ENCODE results near the gene ZNF189.

The ZNF189 gene

GRCh38 chr9:101365181-101365580 lies 33.5 kb upstream of the ZNF189 start:
- H3K4me1 ChIP-seq (ENCODE audit: insufficient read depth, low read length) = no peaks in the 10 kb centered on the region

GRCh38 chr9:101366038-101366756 lies 32.5 kb upstream of the ZNF189 start:
- no peak overlapping the region for H3K9ac ChIP-seq (ENCODE audit: low read depth, low read length)
- H3K4me3 ChIP-seq (ENCODE audit: low read depth in 1 of 2, low read length in 2 of 2) = no peak overlapping the region
- H3K27me3 ChIP-seq (ENCODE audit: insufficient read depth, low read length, poor library complexity) = no peaks in the 10 kb centered on the region
- DNase-seq = no peak
- no peaks in the 10 kb centered on the region for H4K20me1 ChIP-seq (ENCODE audit: insufficient read depth, low read length)
- no peak overlapping the region for H3K27ac ChIP-seq (ENCODE audit: low read length)
- no peaks in the 10 kb centered on the region for H3K79me2 ChIP-seq (ENCODE audit: insufficient read depth, low read length)
- no peaks in the 10 kb centered on the region for H3K4me1 ChIP-seq (ENCODE audit: insufficient read depth, low read length)
- ATAC-seq (ENCODE audit: insufficient read depth, low read depth) = no peak
- no peak overlapping the region for H2AFZ ChIP-seq (ENCODE audit: low read depth, low read length)
- no peaks in the 10 kb centered on the region for H3K36me3 ChIP-seq (ENCODE audit: insufficient read depth, low read length)
- no peak overlapping the region for H3K4me2 ChIP-seq (ENCODE audit: insufficient read depth, low read length)
- TF ChIP-seq EZH2 (IDR thresholded peaks at IDR 0.05; ENCODE audit: borderline replicate concordance, low read depth, low read length, severe bottlenecking) (no peak), CTCF (IDR thresholded peaks at IDR 0.05; ENCODE audit: borderline replicate concordance, extremely low read depth, low read length, poor library complexity, severe bottlenecking) (no peak)
- no peaks in the 10 kb centered on the region for H3K9me3 ChIP-seq (ENCODE audit: insufficient read depth, low read length, severe bottlenecking)

More at GRCh38 chr9:101365181-101365580, 33.5 kb upstream of the ZNF189 start:
- Histone ChIP-seq H3K9ac (ENCODE audit: low read depth, low read length) (no peak overlapping the region), H4K20me1 (ENCODE audit: insufficient read depth, low read length) (no peaks in the 10 kb centered on the region), H3K36me3 (ENCODE audit: insufficient read depth, low read length) (no peaks in the 10 kb centered on the region), H3K4me2 (ENCODE audit: insufficient read depth, low read length) (no peak overlapping the region), H3K9me3 (ENCODE audit: insufficient read depth, low read length, severe bottlenecking) (no peaks in the 10 kb centered on the region), H3K27me3 (ENCODE audit: insufficient read depth, low read length, poor library complexity) (no peaks in the 10 kb centered on the region), H3K79me2 (ENCODE audit: insufficient read depth, low read length) (no peaks in the 10 kb centered on the region), H2AFZ (ENCODE audit: low read depth, low read length) (no peak overlapping the region), H3K27ac (ENCODE audit: low read length) (no peak overlapping the region), H3K4me3 (ENCODE audit: low read depth in 1 of 2, low read length in 2 of 2) (no peak overlapping the region)
- TF ChIP-seq EZH2 (IDR thresholded peaks at IDR 0.05; ENCODE audit: borderline replicate concordance, low read depth, low read length, severe bottlenecking) (no peak), CTCF (IDR thresholded peaks at IDR 0.05; ENCODE audit: borderline replicate concordance, extremely low read depth, low read length, poor library complexity, severe bottlenecking) (no peak)
- no peak for ATAC-seq (ENCODE audit: insufficient read depth, low read depth)
- no peak for DNase-seq

GRCh38 chr9:101367323-101367722 lies 31.3 kb upstream of the ZNF189 start:
- H3K4me1 ChIP-seq (ENCODE audit: insufficient read depth, low read length) = no peaks in the 10 kb centered on the region
- no peak overlapping the region for H3K4me2 ChIP-seq (ENCODE audit: insufficient read depth, low read length)
- H3K4me3 ChIP-seq (ENCODE audit: low read depth in 1 of 2, low read length in 2 of 2) = no peak overlapping the region
- no peaks in the 10 kb centered on the region for H3K36me3 ChIP-seq (ENCODE audit: insufficient read depth, low read length)
- no peak overlapping the region for H3K27ac ChIP-seq (ENCODE audit: low read length)
- H3K9ac ChIP-seq (ENCODE audit: low read depth, low read length) = no peak overlapping the region
- ATAC-seq (ENCODE audit: insufficient read depth, low read depth) = no peak
- no peak overlapping the region for H2AFZ ChIP-seq (ENCODE audit: low read depth, low read length)
- H3K27me3 ChIP-seq (ENCODE audit: insufficient read depth, low read length, poor library complexity) = no peaks in the 10 kb centered on the region
- no peaks in the 10 kb centered on the region for H3K9me3 ChIP-seq (ENCODE audit: insufficient read depth, low read length, severe bottlenecking)
- no peak for TF ChIP-seq EZH2 (IDR thresholded peaks at IDR 0.05; ENCODE audit: borderline replicate concordance, low read depth, low read length, severe bottlenecking)
- no peak for TF ChIP-seq CTCF (IDR thresholded peaks at IDR 0.05; ENCODE audit: borderline replicate concordance, extremely low read depth, low read length, poor library complexity, severe bottlenecking)
- no peaks in the 10 kb centered on the region for H4K20me1 ChIP-seq (ENCODE audit: insufficient read depth, low read length)
- DNase-seq = no peak
- H3K79me2 ChIP-seq (ENCODE audit: insufficient read depth, low read length) = no peaks in the 10 kb centered on the region
